ENCODE measurements around the gene ZCCHC14. TPM values are rescaled to one million over a fixed set of nuclear protein-coding genes. Genes with fewer than 3 reads are reported as not detected.

The ZCCHC14 gene
- total RNA-seq, 1 experiment from 2014 or later = 30.3 TPM

DNA sequence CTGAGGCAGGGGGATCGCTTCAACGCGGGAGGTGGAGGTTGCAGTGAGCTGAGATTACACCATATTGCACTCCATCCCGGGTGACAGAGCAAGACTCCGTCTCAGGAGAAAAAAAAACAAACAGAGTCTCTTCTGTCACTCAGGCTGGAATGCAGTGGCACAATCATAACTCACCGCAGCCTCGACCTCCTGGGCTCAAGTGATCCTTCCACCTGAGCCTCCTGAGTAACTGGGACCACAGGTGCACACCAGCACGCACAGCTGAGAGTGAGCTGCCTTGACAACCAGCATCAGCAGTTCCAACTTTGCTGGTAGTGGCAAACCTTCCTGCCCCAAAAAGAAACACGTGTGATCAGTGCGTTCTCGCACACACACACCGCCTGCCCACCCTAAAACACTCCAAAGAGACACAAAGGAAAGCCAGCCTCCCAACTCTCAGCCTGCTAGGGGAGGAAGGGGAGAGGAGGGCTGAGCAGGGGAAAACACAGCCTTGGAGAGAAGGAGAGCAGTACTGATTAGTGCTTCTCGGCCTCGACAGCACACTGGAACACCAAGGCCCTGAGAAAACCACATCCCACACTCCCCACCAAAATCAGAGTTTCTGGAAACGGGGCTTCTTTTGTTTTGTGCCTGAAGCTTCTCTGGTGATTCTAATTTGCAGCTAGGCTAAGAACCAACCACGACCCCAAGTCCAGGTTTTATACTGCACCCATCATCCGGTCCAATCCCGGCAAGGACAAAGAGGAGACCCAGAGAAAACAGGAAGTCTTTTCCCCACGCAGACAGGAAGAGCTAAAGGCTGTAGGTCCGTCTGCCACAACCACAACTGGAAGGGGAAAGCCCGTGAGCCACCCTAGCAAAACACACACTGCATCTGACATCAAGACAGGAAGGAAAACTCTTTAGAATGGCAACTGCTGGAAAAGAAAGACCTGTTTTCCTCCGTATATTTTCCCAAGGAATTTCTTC lies 28.8 kb downstream of the ZCCHC14 start:
- Histone ChIP-seq H3K36me3 (ENCODE audit: insufficient read depth, low read length, poor library complexity, severe bottlenecking) (no peaks in the 10 kb centered on the region), H3K27me3 (replicated peaks; ENCODE audit: insufficient read depth, low read depth, low read length, poor library complexity) (no peaks in the 10 kb centered on the region), H3K4me1 (ENCODE audit: insufficient read depth, low read length, poor library complexity, severe bottlenecking) (peaks cover 40% of the 10 kb centered on the region), H3K9me3 (ENCODE audit: low read depth, low read length, poor library complexity, severe bottlenecking) (no peaks in the 10 kb centered on the region), H3K27ac (ENCODE audit: low read depth, low read length, poor library complexity, severe bottlenecking) (peak overlapping the region; percentile 77), H3K4me3 (ENCODE audit: low read depth, low read length, poor library complexity, severe bottlenecking) (no peak overlapping the region)
- no peak for DNase-seq (ENCODE audit: low spot score)
- intact Hi-C loops (cut with micrococcal nuclease; ENCODE audit: unreplicated experiment) = no loop called here
- CTCF ChIA-PET = no interaction called here
- POLR2A ChIA-PET (ENCODE audit: low non-redundant PET) = no interaction called here
- BruUV-seq (replicated peaks) = no TSS peak
- no peak for TF ChIP-seq EZH2 (IDR thresholded peaks at IDR 0.05; ENCODE audit: borderline replicate concordance, low read depth, low read length, poor library complexity, severe bottlenecking)
- TF ChIP-seq, protein P1, sequence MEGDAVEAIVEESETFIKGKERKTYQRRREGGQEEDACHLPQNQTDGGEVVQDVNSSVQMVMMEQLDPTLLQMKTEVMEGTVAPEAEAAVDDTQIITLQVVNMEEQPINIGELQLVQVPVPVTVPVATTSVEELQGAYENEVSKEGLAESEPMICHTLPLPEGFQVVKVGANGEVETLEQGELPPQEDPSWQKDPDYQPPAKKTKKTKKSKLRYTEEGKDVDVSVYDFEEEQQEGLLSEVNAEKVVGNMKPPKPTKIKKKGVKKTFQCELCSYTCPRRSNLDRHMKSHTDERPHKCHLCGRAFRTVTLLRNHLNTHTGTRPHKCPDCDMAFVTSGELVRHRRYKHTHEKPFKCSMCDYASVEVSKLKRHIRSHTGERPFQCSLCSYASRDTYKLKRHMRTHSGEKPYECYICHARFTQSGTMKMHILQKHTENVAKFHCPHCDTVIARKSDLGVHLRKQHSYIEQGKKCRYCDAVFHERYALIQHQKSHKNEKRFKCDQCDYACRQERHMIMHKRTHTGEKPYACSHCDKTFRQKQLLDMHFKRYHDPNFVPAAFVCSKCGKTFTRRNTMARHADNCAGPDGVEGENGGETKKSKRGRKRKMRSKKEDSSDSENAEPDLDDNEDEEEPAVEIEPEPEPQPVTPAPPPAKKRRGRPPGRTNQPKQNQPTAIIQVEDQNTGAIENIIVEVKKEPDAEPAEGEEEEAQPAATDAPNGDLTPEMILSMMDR (conservative IDR thresholded peaks at IDR 0.05; ENCODE audit: low read depth, low read length) = no peak

DNA sequence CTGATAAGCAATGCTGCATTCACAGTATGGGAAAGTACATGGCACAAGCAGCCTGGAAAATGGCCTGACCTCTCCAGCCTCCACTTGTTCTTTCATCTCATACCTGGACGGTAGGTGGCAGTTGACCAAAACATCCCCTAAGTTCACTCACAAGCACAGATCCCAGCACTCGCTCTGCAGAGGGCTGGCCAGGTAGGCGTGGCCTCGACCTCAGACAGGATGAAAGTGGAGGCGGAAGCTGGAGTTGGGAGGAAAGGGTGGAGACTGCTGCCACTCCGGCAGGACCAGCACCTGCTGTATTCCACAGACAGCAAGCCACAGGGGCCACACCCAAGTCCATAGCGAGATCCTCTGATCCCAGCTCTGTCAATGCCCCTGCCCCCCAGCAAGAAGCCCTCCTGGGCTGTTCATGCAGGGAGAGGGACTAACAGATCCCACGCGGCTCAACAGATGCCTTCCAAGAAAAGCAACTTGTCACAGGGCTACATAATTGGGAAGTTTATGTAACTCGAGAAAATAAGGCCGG lies 31.3 kb downstream of the ZCCHC14 start:
- TF ChIP-seq, protein P1 (conservative IDR thresholded peaks at IDR 0.05; ENCODE audit: low read depth, low read length) = no peak
- TF ChIP-seq EZH2 (IDR thresholded peaks at IDR 0.05; ENCODE audit: borderline replicate concordance, low read depth, low read length, poor library complexity, severe bottlenecking) = no peak
- Histone ChIP-seq H3K27ac (ENCODE audit: low read depth, low read length, poor library complexity, severe bottlenecking) (no peak overlapping the region), H3K9me3 (ENCODE audit: low read depth, low read length, poor library complexity, severe bottlenecking) (no peaks in the 10 kb centered on the region), H3K4me1 (ENCODE audit: insufficient read depth, low read length, poor library complexity, severe bottlenecking) (peaks cover 57% of the 10 kb centered on the region), H3K27me3 (replicated peaks; ENCODE audit: insufficient read depth, low read depth, low read length, poor library complexity) (no peaks in the 10 kb centered on the region), H3K36me3 (ENCODE audit: insufficient read depth, low read length, poor library complexity, severe bottlenecking) (peaks cover 13% of the 10 kb centered on the region), H3K4me3 (ENCODE audit: low read depth, low read length, poor library complexity, severe bottlenecking) (no peak overlapping the region)
- peak; percentile 42 for DNase-seq (ENCODE audit: low spot score)
- CTCF ChIA-PET = no interaction called here
- intact Hi-C loops (cut with micrococcal nuclease; ENCODE audit: unreplicated experiment) = no loop called here
- POLR2A ChIA-PET (ENCODE audit: low non-redundant PET) = no interaction called here
- no TSS peak for BruUV-seq (replicated peaks)

DNA sequence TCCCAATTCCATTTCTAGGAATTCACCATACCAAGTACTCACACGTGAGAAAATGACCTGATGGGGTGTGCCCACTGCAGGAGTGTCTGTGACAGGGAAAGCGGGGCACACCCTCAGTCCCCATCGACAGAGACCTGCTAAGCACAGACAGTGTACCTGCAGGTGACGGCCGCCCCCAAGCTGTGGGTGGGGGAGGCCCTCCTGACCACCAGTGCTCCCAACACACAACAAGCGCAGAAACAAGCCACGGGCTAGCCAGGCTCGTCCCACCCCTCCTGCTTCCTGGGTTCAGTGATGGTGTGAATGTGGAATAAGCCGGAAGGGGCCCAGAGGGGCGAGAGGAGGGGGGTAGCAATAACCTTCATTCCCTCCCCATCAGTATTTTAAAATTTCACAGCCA lies 31.9 kb downstream of the ZCCHC14 start:
- TF ChIP-seq, protein P1 (conservative IDR thresholded peaks at IDR 0.05; ENCODE audit: low read depth, low read length) = no peak
- no peak for TF ChIP-seq EZH2 (IDR thresholded peaks at IDR 0.05; ENCODE audit: borderline replicate concordance, low read depth, low read length, poor library complexity, severe bottlenecking)
- Histone ChIP-seq H3K27me3 (replicated peaks; ENCODE audit: insufficient read depth, low read depth, low read length, poor library complexity) (no peaks in the 10 kb centered on the region), H3K27ac (ENCODE audit: low read depth, low read length, poor library complexity, severe bottlenecking) (no peak overlapping the region), H3K36me3 (ENCODE audit: insufficient read depth, low read length, poor library complexity, severe bottlenecking) (peaks cover 14% of the 10 kb centered on the region), H3K4me1 (ENCODE audit: insufficient read depth, low read length, poor library complexity, severe bottlenecking) (peaks cover 51% of the 10 kb centered on the region), H3K4me3 (ENCODE audit: low read depth, low read length, poor library complexity, severe bottlenecking) (no peak overlapping the region), H3K9me3 (ENCODE audit: low read depth, low read length, poor library complexity, severe bottlenecking) (no peaks in the 10 kb centered on the region)
- no TSS peak for BruUV-seq (replicated peaks)
- POLR2A ChIA-PET (ENCODE audit: low non-redundant PET) = no interaction called here
- DNase-seq (ENCODE audit: low spot score) = no peak
- CTCF ChIA-PET = no interaction called here
- intact Hi-C loops (cut with micrococcal nuclease; ENCODE audit: unreplicated experiment) = no loop called here
